ENCODE results near the gene ATP11A. TPM values are rescaled to one million over a fixed set of nuclear protein-coding genes. Genes with fewer than 3 reads are reported as not detected.

ATP11A gene
- total and polyA plus RNA-seq, 10 of the 15 experiments (the other 5 are each of a cell fraction or from before 2014, with no cell fraction given): 1.4 to 69.6 (median 14.4) TPM

- H3K4me2 ChIP-seq (ENCODE audit: control insufficient read depth, insufficient read depth): no peak overlapping the region
- no peak for DNase-seq (ENCODE audit: low read depth, low spot score)
- no peak overlapping the region for H2AFZ ChIP-seq (ENCODE audit: control insufficient read depth, low read depth, low read length)
- H3K79me2 ChIP-seq (ENCODE audit: control insufficient read depth, insufficient read depth, low read length): no peaks in the 10 kb centered on the region
- no peak overlapping the region for H3K9ac ChIP-seq (ENCODE audit: control insufficient read depth, insufficient read depth, low read length)
- POLR2A ChIA-PET: no interaction called here
- in situ Hi-C loops (cut with MboI) (no loop called here), intact Hi-C loops (cut with micrococcal nuclease; ENCODE audit: unreplicated experiment) (no loop called here)
- WGBS (ENCODE audit: insufficient coverage, insufficient replicate concordance, low lambda C conversion rate, missing lambda C conversion rate): 74% methylated on average over 33 of the region's 49 CpGs
- FAIRE-seq: no peak
- no TSS peak for BruUV-seq (replicated peaks)
- CTCF ChIA-PET: interaction anchor here (1.5 to 2.1 kb wide), 2 partner anchors 229 kb away, joined by 5 read pairs; no protein-coding TSS in a partner anchor
- H3K4me3 ChIP-seq: no peak overlapping the region
- H3K27ac ChIP-seq (ENCODE audit: control insufficient read depth, insufficient read depth): no peak overlapping the region
- H4K20me1 ChIP-seq (ENCODE audit: control insufficient read depth, insufficient read depth): no peaks in the 10 kb centered on the region
- H3K36me3 ChIP-seq (ENCODE audit: control insufficient read depth in 2 of 2, insufficient read depth in 2 of 2, low read length in 1 of 2): no peaks in the 10 kb centered on the region
- no peak for ATAC-seq
- H3K9me3 ChIP-seq (replicated peaks; ENCODE audit: control insufficient read depth, insufficient read depth, low read length): no peaks in the 10 kb centered on the region
- H3K27me3 ChIP-seq (replicated peaks in 1 of 2; ENCODE audit: control insufficient read depth in 2 of 2, insufficient read depth in 2 of 2, low read length in 1 of 2): no peaks in the 10 kb centered on the region
- no peaks in the 10 kb centered on the region; the same call in 1 of the 2 replicates for H3K4me1 ChIP-seq (ENCODE audit: control insufficient read depth, insufficient read depth, low read length)
- RAD21 ChIA-PET (ENCODE audit: unreplicated experiment): no interaction called here
- no peak for TF ChIP-seq HDGF (IDR thresholded peaks at IDR 0.05)
- no peak for TF ChIP-seq FOXM1 (IDR thresholded peaks at IDR 0.05; ENCODE audit: low read depth, low read length)
- TF ChIP-seq RFX5 (IDR thresholded peaks at IDR 0.05; ENCODE audit: low read depth, low read length): no peak
- no peak for TF ChIP-seq PAX8 (IDR thresholded peaks at IDR 0.05)
- TF ChIP-seq SIX5 (IDR thresholded peaks at IDR 0.05; ENCODE audit: low read depth, low read length, severe bottlenecking): no peak
- TF ChIP-seq PRDM15 (CRISPR knock-in tag; IDR thresholded peaks at IDR 0.05): no peak
- no peak for TF ChIP-seq MXI1 (IDR thresholded peaks at IDR 0.05; ENCODE audit: low read depth, low read length)
- no peak for TF ChIP-seq BHLHE40 (IDR thresholded peaks at IDR 0.05; ENCODE audit: borderline replicate concordance in 1 of 2, low read depth in 2 of 2, low read length in 1 of 2)
- no peak for TF ChIP-seq CBX5 (IDR thresholded peaks at IDR 0.05; ENCODE audit: low read depth)
- TF ChIP-seq SMAD1 (IDR thresholded peaks at IDR 0.05; ENCODE audit: low read depth, partially characterized antibody): no peak
- SMC1A ChIA-PET (ENCODE audit: uncharacterized antibody, unreplicated experiment): no interaction called here
These were observed 44.4 kb upstream of the ATP11A start for GRCh38 chr13:112645327-112645914.

Data from GM12878 (cell line).